ENCODE results near the gene ABLIM1.

The ABLIM1 gene

GRCh38 chr10:114404171-114405010 lies 253.7 kb downstream of the ABLIM1 start, which contains the start of gene AFAP1L2:
TSS of gene AFAP1L2 (minus strand) at chr10:114404502. CDS start at chr10:114404455, 47 bp downstream.
- Histone ChIP-seq H3K4me1 (ENCODE audit: insufficient read depth, poor library complexity, severe bottlenecking) (peaks cover 13% of the 10 kb centered on the region), H3K36me3 (ENCODE audit: low read depth) (no peaks in the 10 kb centered on the region), H3K27me3 (ENCODE audit: insufficient read depth, poor library complexity, severe bottlenecking) (no peaks in the 10 kb centered on the region), H3K9me3 (ENCODE audit: severe bottlenecking) (no peaks in the 10 kb centered on the region), H3K4me3 (ENCODE audit: severe bottlenecking) (peak within 1 kb of the TSS; percentile 48), H3K27ac (ENCODE audit: poor library complexity, severe bottlenecking) (peak within 1 kb of the TSS; percentile 40)
- no peak for TF ChIP-seq CTCF (IDR thresholded peaks at IDR 0.05; ENCODE audit: poor library complexity, severe bottlenecking)
- ATAC-seq (ENCODE audit: low read depth) = peak; percentile 68
- DNase-seq (ENCODE audit: low spot score) = no peak

- Histone ChIP-seq H3K4me1 (ENCODE audit: insufficient read depth, poor library complexity, severe bottlenecking) (peaks cover 13% of the 10 kb centered on the region), H3K9me3 (ENCODE audit: severe bottlenecking) (no peaks in the 10 kb centered on the region), H3K27me3 (ENCODE audit: insufficient read depth, poor library complexity, severe bottlenecking) (no peaks in the 10 kb centered on the region), H3K27ac (ENCODE audit: poor library complexity, severe bottlenecking) (peak overlapping the region; percentile 40), H3K4me3 (ENCODE audit: severe bottlenecking) (peak overlapping the region; percentile 48), H3K36me3 (ENCODE audit: low read depth) (no peaks in the 10 kb centered on the region)
- peak; percentile 59 for TF ChIP-seq CTCF (IDR thresholded peaks at IDR 0.05; ENCODE audit: poor library complexity, severe bottlenecking)
- no peak for DNase-seq (ENCODE audit: low spot score)
- peak; percentile 52 for ATAC-seq (ENCODE audit: low read depth)
These were observed 254.4 kb downstream of the ABLIM1 start for GRCh38 chr10:114403541-114404161.

- no peaks in the 10 kb centered on the region for H3K27me3 ChIP-seq (ENCODE audit: insufficient read depth, poor library complexity, severe bottlenecking)
- ATAC-seq (ENCODE audit: low read depth) (peak; percentile 5; the same call in 1 of the 3 replicates), DNase-seq (ENCODE audit: low spot score) (no peak)
- no peak for TF ChIP-seq CTCF (IDR thresholded peaks at IDR 0.05; ENCODE audit: poor library complexity, severe bottlenecking)
- no peaks in the 10 kb centered on the region for H3K36me3 ChIP-seq (ENCODE audit: low read depth)
- H3K4me1 ChIP-seq (ENCODE audit: insufficient read depth, poor library complexity, severe bottlenecking) = peaks cover 13% of the 10 kb centered on the region
- H3K27ac ChIP-seq (ENCODE audit: poor library complexity, severe bottlenecking) = peak overlapping the region; percentile 40
- no peaks in the 10 kb centered on the region for H3K9me3 ChIP-seq (ENCODE audit: severe bottlenecking)
- H3K4me3 ChIP-seq (ENCODE audit: severe bottlenecking) = peak overlapping the region; percentile 48
These were observed 255.1 kb downstream of the ABLIM1 start for GRCh38 chr10:114402871-114403540.

GRCh38 chr10:114402233-114402632 lies 255.8 kb downstream of the ABLIM1 start:
- Histone ChIP-seq H3K4me1 (ENCODE audit: insufficient read depth, poor library complexity, severe bottlenecking) (peaks cover 13% of the 10 kb centered on the region), H3K27ac (ENCODE audit: poor library complexity, severe bottlenecking) (peak overlapping the region; percentile 40), H3K9me3 (ENCODE audit: severe bottlenecking) (no peaks in the 10 kb centered on the region), H3K36me3 (ENCODE audit: low read depth) (no peaks in the 10 kb centered on the region), H3K27me3 (ENCODE audit: insufficient read depth, poor library complexity, severe bottlenecking) (no peaks in the 10 kb centered on the region), H3K4me3 (ENCODE audit: severe bottlenecking) (no peak overlapping the region)
- DNase-seq (ENCODE audit: low spot score) (no peak), ATAC-seq (ENCODE audit: low read depth) (no peak)
- TF ChIP-seq CTCF (IDR thresholded peaks at IDR 0.05; ENCODE audit: poor library complexity, severe bottlenecking) = no peak

All from RWPE2 (cell line).